NCI-H748 (cell line): ENCODE data around the gene DPH1.

ENCODE experiments used
- DNase-seq: peaks from one replicate; lab custom pipeline; 2025; ENCODE audit not compliant: unreplicated experiment; lab: John Stamatoyannopoulos, UW

Gene DPH1

DNA sequence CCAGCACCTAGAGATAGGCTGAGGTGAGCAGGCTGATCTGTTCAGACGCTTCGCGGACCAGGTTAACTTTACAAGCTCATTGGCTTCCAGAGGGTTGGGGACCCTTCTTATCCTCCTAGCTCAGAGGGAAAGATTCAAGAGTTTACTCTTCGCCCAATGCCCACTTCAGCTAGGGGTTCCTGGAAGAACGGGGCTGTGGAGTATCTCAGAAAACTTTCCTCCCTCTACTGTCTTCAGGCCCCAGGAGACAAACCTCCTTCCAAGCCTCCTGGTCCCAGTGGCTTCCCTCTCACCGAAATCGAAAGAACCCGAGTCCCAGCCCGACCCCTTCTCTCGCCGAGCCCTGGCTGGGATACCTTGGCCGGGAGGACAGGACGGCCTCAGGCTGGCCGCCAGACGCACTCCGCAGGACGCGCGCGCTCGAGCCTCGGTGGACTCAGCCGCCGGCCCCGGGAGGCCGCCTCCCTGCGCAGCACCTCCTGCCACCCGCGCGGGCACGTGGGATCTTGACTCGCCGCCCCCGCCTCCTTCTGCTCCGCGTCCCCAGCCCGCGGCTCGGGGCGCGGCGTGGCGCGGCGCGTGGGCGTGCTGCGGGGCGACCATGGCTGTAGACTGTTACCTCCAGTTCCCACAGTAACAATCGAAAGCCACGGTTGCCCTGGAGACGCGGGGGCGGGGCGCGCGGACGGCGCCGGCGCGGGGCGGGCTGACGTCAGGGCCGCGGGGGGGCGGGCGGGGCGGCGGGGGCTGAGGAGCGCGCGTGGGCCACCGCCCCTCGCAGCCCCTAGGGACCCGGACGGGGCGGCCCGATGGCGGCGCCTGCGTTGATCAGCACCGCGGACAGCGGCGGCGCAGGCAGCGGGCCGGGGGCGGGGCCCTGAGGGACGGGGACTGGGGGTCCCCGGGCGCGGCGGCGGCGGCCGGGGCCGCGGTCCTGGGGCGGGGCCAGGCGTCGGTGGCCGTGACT lies 19.7 kb downstream of the DPH1 start:
- DNase-seq = peak; percentile 88

GRCh38 chr17:2050300-2051060 lies 20.5 kb downstream of the DPH1 start:
- DNase-seq = peak; percentile 92

DNA sequence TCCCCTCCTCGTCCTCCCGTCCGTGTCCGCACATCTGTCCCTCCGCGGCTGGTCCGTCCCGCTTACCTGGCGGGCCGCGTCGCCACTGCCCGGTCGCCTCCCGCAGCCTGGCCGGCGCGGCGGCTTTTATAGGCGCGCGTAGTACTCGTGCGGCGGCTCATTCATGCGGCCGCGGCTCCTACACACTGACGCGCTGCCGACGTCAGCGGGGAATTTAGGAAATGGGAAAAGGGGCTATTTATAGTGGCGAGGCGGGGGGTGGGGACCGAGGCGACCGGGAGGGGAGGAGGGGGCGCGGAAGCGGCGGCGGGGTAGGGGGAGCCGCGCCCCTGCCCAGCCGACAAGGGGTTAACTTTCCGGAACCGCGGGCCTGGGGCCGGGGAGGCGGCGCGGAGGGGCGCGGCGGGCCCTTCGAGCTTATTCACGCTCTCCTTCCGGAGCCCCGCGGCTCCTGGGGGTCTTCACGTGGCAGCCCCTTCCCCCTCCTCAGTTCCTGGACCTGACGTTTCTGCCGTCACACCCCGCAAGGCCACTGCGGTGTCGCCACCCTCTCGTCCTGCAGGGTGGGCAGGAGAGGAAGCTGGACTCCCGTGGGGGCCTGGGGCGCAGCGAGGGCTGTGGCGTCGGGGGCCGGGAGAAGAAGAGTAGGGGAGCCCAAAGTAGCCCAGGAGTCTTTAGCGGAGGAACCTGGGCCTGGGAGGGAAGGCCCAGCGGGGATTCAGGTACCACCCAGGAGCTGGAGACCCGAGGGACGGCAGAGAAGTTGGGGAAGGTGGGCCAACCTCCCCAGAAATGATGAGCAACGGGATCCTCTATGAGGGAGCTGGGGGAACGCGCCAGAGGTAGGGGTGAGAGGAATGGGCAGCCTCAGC lies 21.3 kb downstream of the DPH1 start:
- DNase-seq = peak; percentile 80

GRCh38 chr17:2051933-2052559 lies 22.1 kb downstream of the DPH1 start:
- no peak for DNase-seq

- peak; percentile 86 for DNase-seq
Measured at GRCh38 chr17:2053380-2054261, 23.7 kb downstream of the DPH1 start.

DNA sequence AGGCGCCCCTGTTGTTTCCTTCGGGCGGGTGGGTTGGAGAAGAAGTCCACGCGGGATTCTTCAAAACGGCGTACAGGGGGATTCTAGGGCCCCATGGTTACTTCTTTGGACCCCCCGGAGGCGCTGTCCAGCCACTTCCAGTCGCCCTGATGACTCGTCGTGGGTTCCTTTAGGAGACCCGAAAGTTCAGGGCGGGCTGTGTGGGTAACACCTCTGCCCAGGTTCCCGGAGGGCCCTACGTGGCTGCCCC lies 24.2 kb downstream of the DPH1 start:
- DNase-seq = no peak

DNA sequence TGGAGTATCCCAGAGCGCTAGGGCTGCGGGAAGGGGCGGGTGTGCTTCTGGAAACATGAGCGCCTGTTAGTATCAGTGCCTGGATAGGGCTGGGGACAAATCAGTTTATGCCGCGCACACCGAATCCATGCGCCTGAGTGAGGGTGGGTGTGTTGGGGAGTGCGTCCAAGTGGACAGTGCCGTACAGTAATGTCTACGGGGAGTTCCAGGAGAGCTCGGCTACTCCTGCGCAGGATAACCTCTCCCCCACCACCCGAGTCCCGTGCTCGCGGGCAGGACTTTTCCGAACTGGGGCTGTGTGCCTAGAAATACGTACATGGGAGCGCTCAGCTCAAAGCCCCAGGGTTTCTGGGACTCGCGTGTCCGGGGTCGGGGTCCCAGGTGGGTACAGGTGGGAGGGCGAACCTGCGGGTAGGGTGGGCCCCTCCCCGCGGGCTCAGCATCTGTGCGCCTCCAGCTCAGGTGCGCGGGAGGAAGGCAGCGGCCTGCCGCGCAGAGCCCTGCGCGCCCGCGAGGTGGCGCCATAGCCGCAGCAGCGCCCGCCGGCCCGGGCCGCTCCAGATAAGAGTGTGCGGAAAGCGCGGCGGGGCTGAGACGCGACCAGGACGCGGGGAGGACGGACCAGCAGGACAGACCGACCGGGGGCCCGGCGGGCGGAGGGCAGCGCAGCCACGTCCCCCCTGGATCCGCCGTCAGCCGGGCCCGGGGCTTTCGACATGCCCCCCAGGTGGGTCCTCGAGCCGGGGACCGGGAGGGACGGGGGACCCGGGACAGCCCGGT lies 24.7 kb downstream of the DPH1 start, which contains the start of gene HIC1:
HIC1 (plus strand) TSS at position 592 of the 780 bp plus-strand sequence. CDS start 1,588 bp downstream, outside the sequence.
- peak; percentile 81 for DNase-seq

DNA sequence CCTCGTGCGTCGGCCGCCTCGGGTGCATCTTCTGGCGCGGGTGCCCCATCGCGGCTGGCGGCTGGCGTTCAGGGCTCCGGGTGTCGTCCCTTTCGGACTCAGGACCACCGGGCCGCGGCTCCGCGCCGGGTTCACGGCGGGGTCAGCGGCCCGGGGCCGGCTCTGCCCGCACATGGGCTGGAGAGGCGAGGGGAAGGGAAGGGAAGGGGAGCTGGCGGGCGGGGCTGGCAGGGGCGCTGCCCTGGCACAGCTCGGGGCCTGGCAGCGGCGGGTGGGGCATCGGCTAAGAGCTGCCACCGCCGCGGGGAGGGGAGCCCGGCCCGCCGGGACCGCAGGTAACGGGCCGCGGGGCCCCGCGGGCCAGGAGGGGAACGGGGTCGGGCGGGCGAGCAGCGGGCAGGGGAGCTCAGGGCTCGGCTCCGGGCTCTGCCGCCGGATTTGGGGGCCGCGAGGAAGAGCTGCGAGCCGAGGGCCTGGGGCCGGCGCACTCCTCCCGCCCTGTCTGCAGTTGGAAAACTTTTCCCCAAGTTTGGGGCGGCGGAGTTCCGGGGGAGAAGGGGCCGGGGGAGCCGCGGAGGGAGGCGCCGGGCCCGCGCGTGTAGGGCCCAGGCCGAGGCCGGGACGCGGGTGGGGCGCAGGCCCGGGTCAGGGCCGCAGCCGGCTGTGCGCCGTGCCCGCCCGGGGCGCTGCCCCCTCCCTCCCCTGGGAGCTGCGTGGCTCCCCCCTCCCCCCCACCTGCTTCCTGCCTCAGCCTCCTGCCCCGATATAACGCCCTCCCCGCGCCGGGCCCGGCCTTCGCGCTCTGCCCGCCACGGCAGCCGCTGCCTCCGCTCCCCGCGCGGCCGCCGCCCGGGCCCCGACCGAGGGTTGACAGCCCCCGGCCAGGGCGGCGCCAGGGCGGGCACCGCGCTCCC lies 25.6 kb downstream of the DPH1 start:
- no peak for DNase-seq

DNA sequence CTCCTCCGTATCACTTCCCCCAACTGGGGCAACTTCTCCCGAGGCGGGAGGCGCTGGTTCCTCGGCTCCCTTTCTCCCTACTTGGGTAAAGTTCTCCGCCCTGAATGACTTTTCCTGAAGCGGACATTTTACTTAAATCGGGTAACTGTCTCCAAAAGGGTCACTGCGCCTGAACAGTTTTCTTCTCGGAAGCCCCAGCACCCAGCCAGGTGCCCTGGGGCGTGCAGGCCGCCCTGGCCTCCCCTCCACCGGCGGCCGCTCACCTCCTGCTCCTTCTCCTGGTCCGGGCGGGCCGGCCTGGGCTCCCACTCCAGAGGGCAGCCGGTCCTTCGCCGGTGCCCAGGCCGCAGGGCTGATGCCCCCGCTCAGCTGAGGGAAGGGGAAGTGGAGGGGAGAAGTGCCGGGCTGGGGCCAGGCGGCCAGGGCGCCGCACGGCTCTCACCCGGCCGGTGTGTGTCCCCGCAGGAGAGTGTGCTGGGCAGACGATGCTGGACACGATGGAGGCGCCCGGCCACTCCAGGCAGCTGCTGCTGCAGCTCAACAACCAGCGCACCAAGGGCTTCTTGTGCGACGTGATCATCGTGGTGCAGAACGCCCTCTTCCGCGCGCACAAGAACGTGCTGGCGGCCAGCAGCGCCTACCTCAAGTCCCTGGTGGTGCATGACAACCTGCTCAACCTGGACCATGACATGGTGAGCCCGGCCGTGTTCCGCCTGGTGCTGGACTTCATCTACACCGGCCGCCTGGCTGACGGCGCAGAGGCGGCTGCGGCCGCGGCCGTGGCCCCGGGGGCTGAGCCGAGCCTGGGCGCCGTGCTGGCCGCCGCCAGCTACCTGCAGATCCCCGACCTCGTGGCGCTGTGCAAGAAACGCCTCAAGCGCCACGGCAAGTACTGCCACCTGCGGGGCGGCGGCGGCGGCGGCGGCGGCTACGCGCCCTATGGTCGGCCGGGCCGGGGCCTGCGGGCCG lies 26.5 kb downstream of the DPH1 start:
- DNase-seq = no peak

- no peak for DNase-seq
Measured at GRCh38 chr17:2057175-2057759, 27.3 kb downstream of the DPH1 start.

GRCh38 chr17:2057760-2058585 lies 28.0 kb downstream of the DPH1 start:
- DNase-seq = no peak

DNA sequence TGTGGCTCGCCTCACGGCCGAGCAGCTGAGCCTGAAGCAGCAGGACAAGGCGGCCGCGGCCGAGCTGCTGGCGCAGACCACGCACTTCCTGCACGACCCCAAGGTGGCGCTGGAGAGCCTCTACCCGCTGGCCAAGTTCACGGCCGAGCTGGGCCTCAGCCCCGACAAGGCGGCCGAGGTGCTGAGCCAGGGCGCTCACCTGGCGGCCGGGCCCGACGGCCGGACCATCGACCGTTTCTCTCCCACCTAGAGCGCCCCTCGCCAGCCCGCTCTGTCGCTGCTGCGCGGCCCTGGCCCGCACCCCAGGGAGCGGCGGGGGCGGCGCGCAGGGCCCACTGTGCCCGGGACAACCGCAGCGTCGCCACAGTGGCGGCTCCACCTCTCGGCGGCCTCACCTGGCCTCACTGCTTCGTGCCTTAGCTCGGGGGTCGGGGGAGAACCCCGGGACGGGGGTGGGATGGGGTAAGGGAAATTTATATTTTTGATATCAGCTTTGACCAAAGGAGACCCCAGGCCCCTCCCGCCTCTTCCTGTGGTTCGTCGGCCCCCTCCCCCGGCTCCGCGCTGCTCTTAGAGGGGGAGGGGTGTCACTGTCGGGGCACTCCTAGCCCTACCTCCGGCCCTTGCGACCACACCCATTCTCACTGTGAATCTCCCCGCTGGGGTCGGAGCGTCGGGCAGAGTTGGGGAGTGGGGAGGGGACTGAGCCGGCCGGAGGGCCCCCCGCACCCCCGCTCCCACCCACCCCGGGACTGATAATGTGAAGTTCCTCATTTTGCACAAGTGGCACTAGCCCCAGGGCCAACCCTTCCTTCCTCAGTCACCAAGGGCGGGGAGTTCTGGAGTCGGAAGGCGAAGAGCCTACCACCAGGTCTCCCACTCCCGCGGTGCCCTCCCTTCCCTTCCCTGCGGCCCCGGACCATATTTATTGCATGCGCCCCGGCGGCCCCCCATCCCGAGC lies 28.9 kb downstream of the DPH1 start:
- no peak for DNase-seq

GRCh38 chr17:2059547-2060384 lies 29.8 kb downstream of the DPH1 start:
- no peak for DNase-seq

DNA sequence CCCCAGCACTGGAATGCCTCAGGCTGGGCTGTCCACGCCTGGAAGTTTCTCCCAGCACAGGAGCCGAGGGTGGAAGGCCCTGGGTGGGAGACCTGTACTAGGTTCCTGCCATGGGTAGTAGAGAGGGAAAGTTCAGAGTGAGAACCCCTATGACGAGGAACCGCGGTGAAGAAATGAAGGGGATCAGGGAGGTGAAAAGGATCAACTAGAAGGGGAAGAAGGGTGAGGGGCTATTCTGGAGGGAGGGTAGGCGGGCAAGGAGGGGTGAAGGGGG lies 30.4 kb downstream of the DPH1 start:
- no peak for DNase-seq
